Measurements from ENCODE around the gene ZFYVE1. TPM values are rescaled to one million over a fixed set of nuclear protein-coding genes. Genes with fewer than 3 reads are reported as not detected.
A peak's percentile ranks its signal among the peaks of the same experiment; 100 is the strongest.
"Not testable (repeated sequence)": the region's sequence is repeated elsewhere in the genome, so short reads cannot be mapped to it uniquely, and the experiment has no call there.

Gene ZFYVE1
- total RNA-seq, 1 donor from 2014 or later: 30.7 TPM

- no peak overlapping the region for H3K27ac Mint-ChIP-seq
Measured at GRCh38 chr14:73055251-73055650, 28.3 kb upstream of the ZFYVE1 start.

DNA sequence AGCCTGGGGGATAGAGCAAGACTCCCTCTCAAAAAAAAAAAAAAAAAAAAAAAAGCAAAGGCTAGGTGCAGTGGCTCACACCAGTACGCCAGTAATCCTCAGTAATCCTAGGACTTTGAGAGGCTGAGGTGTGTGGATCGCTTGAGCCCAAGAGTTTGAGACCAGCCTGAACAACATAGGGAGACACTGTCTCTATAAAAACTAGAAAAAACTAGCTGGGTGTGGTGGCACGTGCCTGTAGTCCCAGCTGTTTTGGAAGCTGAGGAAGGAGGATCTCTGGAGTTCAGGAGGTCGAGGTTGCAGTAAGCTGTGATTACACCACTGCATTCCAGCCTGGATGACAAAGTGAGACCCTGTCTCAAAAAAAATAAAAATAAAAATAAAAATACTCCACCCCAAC, 22.5 kb upstream of the ZFYVE1 start:
- Mint-ChIP-seq H3K36me3 (ENCODE audit: insufficient read depth) (no peaks in the 10 kb centered on the region), H3K27ac (no peak overlapping the region), H3K4me3 (ENCODE audit: low read depth) (no peak overlapping the region), H3K9me3 (ENCODE audit: low read depth) (no peaks in the 10 kb centered on the region), H3K4me1 (ENCODE audit: low read depth) (no peaks in the 10 kb centered on the region), H3K27me3 (no peaks in the 10 kb centered on the region)
- DNase-seq (ENCODE audit: low spot score, unreplicated experiment): no peak
- TF ChIP-seq CTCF (IDR thresholded peaks at IDR 0.05; ENCODE audit: unreplicated experiment): no peak

More at GRCh38 chr14:73055251-73055650, 28.3 kb upstream of the ZFYVE1 start:
- TF ChIP-seq CTCF (IDR thresholded peaks at IDR 0.05; ENCODE audit: unreplicated experiment): no peak
- no peak for DNase-seq (ENCODE audit: low spot score, unreplicated experiment)
- H3K9me3 Mint-ChIP-seq (ENCODE audit: low read depth): no peaks in the 10 kb centered on the region
- no peaks in the 10 kb centered on the region for H3K36me3 Mint-ChIP-seq (ENCODE audit: insufficient read depth)
- H3K27me3 Mint-ChIP-seq: no peaks in the 10 kb centered on the region
- H3K4me1 Mint-ChIP-seq (ENCODE audit: low read depth): peaks cover 5% of the 10 kb centered on the region
- no peak overlapping the region for H3K4me3 Mint-ChIP-seq (ENCODE audit: low read depth)

DNA sequence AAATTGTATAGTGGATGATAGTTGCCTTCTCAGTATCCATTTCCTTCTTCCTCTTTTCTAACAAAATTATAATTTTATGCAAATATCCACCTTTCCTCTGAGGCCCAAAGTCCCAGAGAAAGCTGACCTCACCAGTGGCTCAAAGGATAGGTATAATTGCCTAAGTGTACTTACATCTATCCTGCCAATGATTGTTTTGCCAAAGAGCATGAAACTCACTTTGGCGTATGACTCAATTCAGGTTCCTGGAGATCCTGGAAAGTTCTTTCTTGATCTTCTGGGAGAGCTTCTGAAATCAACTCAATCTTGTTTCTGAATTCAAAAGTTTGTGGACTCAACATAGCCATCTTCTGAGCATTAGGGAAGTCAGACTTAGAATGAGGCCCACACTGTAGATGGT, 20.9 kb upstream of the ZFYVE1 start:
- H3K4me1 Mint-ChIP-seq (ENCODE audit: low read depth): no peaks in the 10 kb centered on the region
- no peaks in the 10 kb centered on the region for H3K27me3 Mint-ChIP-seq
- no peaks in the 10 kb centered on the region for H3K36me3 Mint-ChIP-seq (ENCODE audit: insufficient read depth)
- no peak for DNase-seq (ENCODE audit: low spot score, unreplicated experiment)
- no peaks in the 10 kb centered on the region for H3K9me3 Mint-ChIP-seq (ENCODE audit: low read depth)
- TF ChIP-seq CTCF (IDR thresholded peaks at IDR 0.05; ENCODE audit: unreplicated experiment): no peak
- no peak overlapping the region for H3K27ac Mint-ChIP-seq
- H3K4me3 Mint-ChIP-seq (ENCODE audit: low read depth): no peak overlapping the region

GRCh38 chr14:73036706-73037450, 10.0 kb upstream of the ZFYVE1 start:
- not testable (repeated sequence) for H3K4me1 Mint-ChIP-seq (ENCODE audit: low read depth); H3K36me3 Mint-ChIP-seq (ENCODE audit: insufficient read depth); H3K27me3 Mint-ChIP-seq; H3K27ac Mint-ChIP-seq; DNase-seq (ENCODE audit: low spot score, unreplicated experiment); H3K9me3 Mint-ChIP-seq (ENCODE audit: low read depth); H3K4me3 Mint-ChIP-seq (ENCODE audit: low read depth)

DNA sequence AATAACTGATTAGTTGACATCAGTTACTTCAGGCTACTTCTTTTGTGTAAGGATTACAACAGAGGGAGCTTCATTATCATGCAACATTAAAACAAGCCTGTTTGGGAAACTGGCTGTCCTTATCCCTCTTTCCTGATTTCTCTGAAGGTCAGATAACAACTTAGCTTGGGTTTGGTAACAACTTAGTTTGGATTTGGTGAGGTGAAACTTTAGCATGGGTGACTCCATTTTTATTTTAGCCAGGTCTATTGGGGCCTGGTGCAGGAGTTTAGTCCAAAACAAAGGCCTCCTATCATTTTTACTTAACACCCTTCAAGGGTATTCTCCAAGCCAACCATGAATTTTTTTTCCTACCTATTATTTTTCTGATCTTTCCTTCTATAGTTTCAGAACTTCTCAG, 1.1 kb upstream of the ZFYVE1 start:
- Mint-ChIP-seq H3K9me3 (ENCODE audit: low read depth) (no peaks in the 10 kb centered on the region), H3K4me1 (ENCODE audit: low read depth) (peaks cover 15% of the 10 kb centered on the region), H3K4me3 (ENCODE audit: low read depth) (peak overlapping the region; percentile 87), H3K36me3 (ENCODE audit: insufficient read depth) (peaks cover 9% of the 10 kb centered on the region), H3K27ac (no peak overlapping the region), H3K27me3 (no peaks in the 10 kb centered on the region)
- TF ChIP-seq CTCF (IDR thresholded peaks at IDR 0.05; ENCODE audit: unreplicated experiment): no peak
- no peak for DNase-seq (ENCODE audit: low spot score, unreplicated experiment)

DNA sequence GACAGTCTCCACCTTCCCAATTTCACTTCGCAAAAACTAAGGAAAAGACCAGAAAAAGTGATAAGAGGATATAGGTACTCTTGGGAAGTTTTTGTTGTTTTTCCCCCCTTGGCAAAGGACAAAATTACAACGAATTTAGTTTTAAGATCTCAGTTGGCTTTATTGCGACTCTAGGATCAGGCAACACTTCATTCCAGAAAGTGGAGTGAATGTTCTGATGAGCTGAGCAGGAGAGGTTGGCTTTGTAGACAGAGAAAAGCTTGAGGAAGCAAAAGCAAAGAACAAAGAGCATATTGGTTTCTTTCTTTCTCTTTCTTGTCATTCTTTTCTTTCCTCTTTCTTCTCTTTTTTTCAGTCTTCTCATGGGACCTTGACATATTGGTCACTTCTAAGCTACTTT, 640 bp upstream of the ZFYVE1 start:
- Mint-ChIP-seq H3K4me3 (ENCODE audit: low read depth) (peak overlapping the region; percentile 87), H3K27ac (no peak overlapping the region)

More for the DNA sequence above, 640 bp upstream of the ZFYVE1 start:
- Mint-ChIP-seq H3K36me3 (ENCODE audit: insufficient read depth) (peaks cover 12% of the 10 kb centered on the region), H3K9me3 (ENCODE audit: low read depth) (no peaks in the 10 kb centered on the region), H3K4me1 (ENCODE audit: low read depth) (peaks cover 18% of the 10 kb centered on the region), H3K27me3 (no peaks in the 10 kb centered on the region)
- no peak for TF ChIP-seq CTCF (IDR thresholded peaks at IDR 0.05; ENCODE audit: unreplicated experiment)
- no peak for DNase-seq (ENCODE audit: low spot score, unreplicated experiment)

Measured in progenitor cell of endocrine pancreas (in vitro differentiated cells).